B cell (primary cell): ENCODE results near the gene MPZ.

Experiments used
- CTCF ChIP-seq: fragments of 200-600 bp; IDR thresholded peaks from one replicate; pipeline ENCODE4 v1.8.0; 2022; ENCODE audit warnings: antibody characterized with exemption, mild to moderate bottlenecking
- EZH2 ChIP-seq: IDR thresholded peaks from 2 replicates; pipeline ENCODE4 v1.6.1; 2012; ENCODE audit warnings: borderline replicate concordance, low read depth, mild to moderate bottlenecking, moderate library complexity, low read length; ENCODE audit not compliant: insufficient read depth, poor library complexity, severe bottlenecking

DNA sequence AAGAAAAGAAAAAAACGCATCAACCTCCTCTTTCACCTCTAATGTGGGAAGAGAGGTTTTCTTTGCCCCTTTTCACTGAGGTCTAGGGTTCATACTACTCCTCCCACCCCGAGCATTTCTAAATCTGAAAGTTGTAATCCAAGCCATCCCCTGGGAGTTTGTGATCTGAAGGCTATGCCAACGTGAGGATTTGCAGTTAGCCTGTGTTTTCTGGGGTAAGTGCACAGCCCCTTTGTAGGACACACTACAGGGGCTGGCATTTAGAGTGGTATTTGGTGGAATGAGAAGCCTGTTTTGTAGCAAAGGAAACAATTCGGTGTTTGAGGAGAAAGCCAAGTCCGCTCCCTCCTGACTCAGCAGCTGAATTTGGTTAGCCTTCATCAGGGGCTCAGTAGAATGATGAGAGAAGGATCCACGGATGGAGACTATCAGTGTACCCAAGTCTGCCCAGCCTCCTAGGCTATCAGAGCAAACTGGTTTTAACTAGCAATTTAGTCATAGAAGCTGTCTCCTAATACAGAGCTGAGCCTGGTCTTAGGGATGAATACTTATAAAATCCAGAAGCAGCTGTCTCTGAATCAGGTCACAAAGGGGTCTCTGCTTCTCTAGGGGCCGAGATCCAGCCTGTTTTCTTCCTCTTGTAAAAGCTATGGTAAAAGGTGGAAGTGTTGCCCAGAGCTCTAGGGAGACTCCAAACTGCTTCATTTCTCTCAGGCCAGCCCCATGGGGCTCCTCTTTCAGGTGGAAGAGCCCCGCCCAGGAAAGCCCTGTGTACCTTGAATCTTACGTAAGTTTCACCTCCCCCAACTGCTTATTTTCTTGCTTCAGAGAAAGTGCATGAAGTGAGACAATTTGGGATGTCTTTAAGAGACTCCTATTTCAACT, 49.1 kb downstream of the MPZ start:
- no peak for TF ChIP-seq EZH2
- TF ChIP-seq CTCF: no peak
